Mesothelial cell of epicardium (in vitro differentiated cells): ENCODE measurements around the gene ELL2. TPM values are rescaled to one million over a fixed set of nuclear protein-coding genes. Genes with fewer than 3 reads are reported as not detected.
"Not testable (repeated sequence)": the region's sequence is repeated elsewhere in the genome, so short reads cannot be mapped to it uniquely, and the experiment has no call there.

Experiments used
- DNase-seq, 2 experiments: peaks; one replicate each; pipeline ENCODE4 v3.0.0; 2021; ENCODE audit warnings: low spot score in 2 of 2; ENCODE audit not compliant: unreplicated experiment in 2 of 2
- H3K27ac Mint-ChIP-seq: 2 replicates; pipeline ENCODE4 v1.8.0; 2021; ENCODE audit warnings: mixed read lengths
- H3K27me3 Mint-ChIP-seq: 2 replicates; pipeline ENCODE4 v1.8.0; 2021; ENCODE audit warnings: low read depth, mixed read lengths
- H3K36me3 Mint-ChIP-seq: 2 replicates; pipeline ENCODE4 v1.8.0; 2021; ENCODE audit warnings: mixed read lengths
- H3K4me1 Mint-ChIP-seq: 2 replicates; pipeline ENCODE4 v1.8.0; 2021; ENCODE audit warnings: mixed read lengths
- H3K4me3 Mint-ChIP-seq: 2 replicates; pipeline ENCODE4 v1.8.0; 2021; ENCODE audit warnings: mild to moderate bottlenecking, moderate library complexity, mixed read lengths
- H3K9me3 Mint-ChIP-seq: 2 replicates; pipeline ENCODE4 v1.8.0; 2021; ENCODE audit warnings: mixed read lengths
- CTCF ChIP-seq: fragments of 200-600 bp; sonication (generic); IDR thresholded peaks from one replicate; pipeline ENCODE4 v1.5.0; 2021; ENCODE audit warnings: antibody characterized with exemption; ENCODE audit not compliant: unreplicated experiment
- total RNA-seq: library from RNA; stranded (reverse); gene quantifications from 3 replicates; pipeline ENCODE4 v1.2.1, GENCODE V29; 2021

The ELL2 gene
- total RNA-seq, 1 donor from 2014 or later = 11.7 TPM

GRCh38 chr5:95907740-95908706 is 53.6 kb downstream of the ELL2 start:
- no peak overlapping the region for H3K27ac Mint-ChIP-seq
- no peaks in the 10 kb centered on the region for H3K4me1 Mint-ChIP-seq
- H3K9me3 Mint-ChIP-seq = no peaks in the 10 kb centered on the region
- no peaks in the 10 kb centered on the region for H3K27me3 Mint-ChIP-seq
- no peak overlapping the region for H3K4me3 Mint-ChIP-seq
- DNase-seq = no peak
- H3K36me3 Mint-ChIP-seq = no peaks in the 10 kb centered on the region
- no peak for TF ChIP-seq CTCF

GRCh38 chr5:95907067-95907705 is 54.5 kb downstream of the ELL2 start:
- no peaks in the 10 kb centered on the region for H3K27me3 Mint-ChIP-seq
- H3K4me1 Mint-ChIP-seq = no peaks in the 10 kb centered on the region
- TF ChIP-seq CTCF = no peak
- H3K4me3 Mint-ChIP-seq = no peak overlapping the region
- H3K36me3 Mint-ChIP-seq = no peaks in the 10 kb centered on the region
- DNase-seq = no peak
- no peaks in the 10 kb centered on the region for H3K9me3 Mint-ChIP-seq
- H3K27ac Mint-ChIP-seq = no peak overlapping the region

GRCh38 chr5:95906398-95906797 is 55.3 kb downstream of the ELL2 start:
- not testable (repeated sequence) for H3K36me3 Mint-ChIP-seq, H3K27me3 Mint-ChIP-seq

GRCh38 chr5:95904827-95905226 is 56.8 kb downstream of the ELL2 start:
- H3K4me3 Mint-ChIP-seq = no peak overlapping the region
- no peaks in the 10 kb centered on the region for H3K36me3 Mint-ChIP-seq
- no peak overlapping the region for H3K27ac Mint-ChIP-seq
- no peaks in the 10 kb centered on the region for H3K9me3 Mint-ChIP-seq
- no peak for DNase-seq
- no peaks in the 10 kb centered on the region for H3K27me3 Mint-ChIP-seq
- H3K4me1 Mint-ChIP-seq = peaks cover 7% of the 10 kb centered on the region
- TF ChIP-seq CTCF = no peak

More at GRCh38 chr5:95906398-95906797, 55.3 kb downstream of the ELL2 start:
- not testable (repeated sequence) for H3K4me3 Mint-ChIP-seq, H3K4me1 Mint-ChIP-seq, H3K9me3 Mint-ChIP-seq, H3K27ac Mint-ChIP-seq, DNase-seq

- H3K9me3 Mint-ChIP-seq = no peaks in the 10 kb centered on the region
- no peaks in the 10 kb centered on the region for H3K27me3 Mint-ChIP-seq
- DNase-seq = no peak
- H3K4me3 Mint-ChIP-seq = no peak overlapping the region
- no peak overlapping the region for H3K27ac Mint-ChIP-seq
- peaks cover 14% of the 10 kb centered on the region for H3K4me1 Mint-ChIP-seq
- H3K36me3 Mint-ChIP-seq = no peaks in the 10 kb centered on the region
- no peak for TF ChIP-seq CTCF
Observed at GRCh38 chr5:95903838-95904237, 57.8 kb downstream of the ELL2 start.
